Natural killer cell (primary cell): ENCODE results near the gene TSGA10IP. TPM values are rescaled to one million over a fixed set of nuclear protein-coding genes. Genes with fewer than 3 reads are reported as not detected.

Source experiments
- ATAC-seq, 3 donors: fragments of 150-1000 bp in 2 of 3; fragments of 200-7000 bp in 1 of 3; cut with Tn5 transposase; 1 replicate in 1 of 3; 2 replicates in 2 of 3; pipeline ENCODE4 v1.10.0; 2021; ENCODE audit warnings: mild to moderate bottlenecking in 2 of 3, moderate library complexity in 2 of 3
- DNase-seq, 2 donors: peaks; one replicate each; pipeline versions ENCODE4 v3.0.0 to v3.0.0-alpha.2; 2013 to 2021; ENCODE audit warnings: mixed read lengths in 1 of 2
- H3K27ac ChIP-seq: one replicate; pipeline ENCODE4 v1.5.1; 2013; ENCODE audit warnings: mild to moderate bottlenecking, low read length
- H3K27me3 ChIP-seq: one replicate; pipeline ENCODE4 v1.6.1; 2013; ENCODE audit warnings: low read length; ENCODE audit not compliant: control insufficient read depth, insufficient read depth
- H3K36me3 ChIP-seq: one replicate; pipeline ENCODE4 v1.6.1; 2013; ENCODE audit warnings: low read length; ENCODE audit not compliant: control insufficient read depth, insufficient read depth
- H3K4me1 ChIP-seq: one replicate; pipeline ENCODE4 v1.6.1; 2013; ENCODE audit warnings: low read length; ENCODE audit not compliant: control insufficient read depth, insufficient read depth
- H3K4me3 ChIP-seq: one replicate; pipeline ENCODE4 v1.5.1; 2013; ENCODE audit warnings: low read length
- H3K9me3 ChIP-seq: one replicate; pipeline ENCODE4 v1.6.1; 2013; ENCODE audit warnings: low read length; ENCODE audit not compliant: control insufficient read depth, insufficient read depth
- H3K27ac Mint-ChIP-seq, 2 donors: one replicate each; pipeline ENCODE4 v1.8.0; 2022; ENCODE audit warnings: mild to moderate bottlenecking in 2 of 2, mixed read lengths in 2 of 2, moderate library complexity in 1 of 2
- H3K27me3 Mint-ChIP-seq, 2 donors: one replicate each; pipeline ENCODE4 v1.8.0; 2022; ENCODE audit warnings: low read depth in 2 of 2, mixed read lengths in 2 of 2
- H3K36me3 Mint-ChIP-seq: one replicate; pipeline ENCODE4 v1.8.0; 2022; ENCODE audit warnings: mixed read lengths
- H3K4me1 Mint-ChIP-seq, 2 donors: one replicate each; pipeline ENCODE4 v1.8.0; 2022; ENCODE audit warnings: mixed read lengths in 2 of 2
- H3K4me3 Mint-ChIP-seq: one replicate; pipeline ENCODE4 v1.8.0; 2022; ENCODE audit warnings: mild to moderate bottlenecking, moderate library complexity, mixed read lengths
- H3K9me3 Mint-ChIP-seq, 2 donors: one replicate each; pipeline ENCODE4 v1.8.0; 2022; ENCODE audit warnings: mixed read lengths in 2 of 2
- CTCF ChIP-seq: fragments of 200-600 bp; IDR thresholded peaks from one replicate; pipeline ENCODE4 v1.8.0; 2022; ENCODE audit warnings: antibody characterized with exemption
- WGBS: methylation state at CpG from one replicate; pipeline ENCODE4 v1.1.7; 2013; ENCODE audit warnings: missing lambda C conversion rate; ENCODE audit not compliant: insufficient coverage; 5-methylcytosine and 5-hydroxymethylcytosine counted together
- intact Hi-C: fragments of 100-400 bp; cut with micrococcal nuclease; formaldehyde crosslinking; loops from one replicate; pipeline ENCODE4 v1.14.2; 2022
- total RNA-seq, 4 donors: library from RNA; stranded (reverse); fragments of 120-200 nt in 1 of 4; gene quantifications; one replicate each; pipeline versions ENCODE4 v1.2.3 to v1.2.4, GENCODE V29; 2013 to 2022

The TSGA10IP gene
- total RNA-seq, 3 donors from 2014 or later (not counting 1 experiment from before 2014, with no cell fraction given): not detected

- Histone ChIP-seq H3K4me3 (no peak overlapping the region), H3K4me1 (peaks cover 15% of the 10 kb centered on the region), H3K27me3 (no peaks in the 10 kb centered on the region), H3K36me3 (no peaks in the 10 kb centered on the region), H3K9me3 (no peaks in the 10 kb centered on the region), H3K27ac (no peak overlapping the region)
- WGBS: no CpG with 5 or more reads among the region's 4 CpGs
- H3K36me3 Mint-ChIP-seq: no peaks in the 10 kb centered on the region
- intact Hi-C loops: no loop called here
- H3K27me3 Mint-ChIP-seq: no peaks in the 10 kb centered on the region
- DNase-seq (no peak), ATAC-seq (no peak)
- peaks cover 2 to 16% of the 10 kb centered on the region in 2 donors for H3K4me1 Mint-ChIP-seq
- H3K4me3 Mint-ChIP-seq: no peak overlapping the region
- no peak for TF ChIP-seq CTCF
- H3K9me3 Mint-ChIP-seq: no peaks in the 10 kb centered on the region
- no peak overlapping the region for H3K27ac Mint-ChIP-seq
Observed at GRCh38 chr11:65934014-65934413, 11.3 kb upstream of the TSGA10IP start.

DNA sequence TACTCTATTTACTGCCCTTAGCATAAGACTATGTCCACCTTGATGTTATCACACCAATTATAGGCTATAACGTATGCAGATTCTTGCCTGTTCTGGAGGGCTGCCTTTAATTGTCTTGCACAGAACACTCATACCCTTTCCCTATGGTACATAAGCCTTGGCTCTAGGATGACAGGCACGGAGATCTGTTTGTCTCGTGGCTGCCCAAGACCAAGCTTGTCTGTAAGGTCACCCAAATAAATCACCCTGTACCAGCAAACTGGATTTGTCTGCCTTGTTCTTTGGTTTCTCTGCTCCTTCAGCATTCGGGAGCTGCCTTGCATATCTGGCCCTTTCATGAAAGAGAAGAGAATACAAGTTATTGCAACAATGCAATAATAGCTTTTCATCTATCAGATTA lies 7.5 kb upstream of the TSGA10IP start:
- intact Hi-C loops: no loop called here
- Histone ChIP-seq H3K4me3 (no peak overlapping the region), H3K4me1 (peaks cover 7% of the 10 kb centered on the region), H3K9me3 (no peaks in the 10 kb centered on the region), H3K36me3 (no peaks in the 10 kb centered on the region), H3K27ac (no peak overlapping the region), H3K27me3 (no peaks in the 10 kb centered on the region)
- DNase-seq (no peak), ATAC-seq (no peak)
- no peak overlapping the region for H3K27ac Mint-ChIP-seq
- TF ChIP-seq CTCF: no peak
- peaks cover 0 to 6% of the 10 kb centered on the region in 2 donors for H3K4me1 Mint-ChIP-seq
- WGBS: 62% methylated on average over 4 of the region's 4 CpGs
- H3K36me3 Mint-ChIP-seq: no peaks in the 10 kb centered on the region
- no peak overlapping the region for H3K4me3 Mint-ChIP-seq
- H3K9me3 Mint-ChIP-seq: no peaks in the 10 kb centered on the region
- no peaks in the 10 kb centered on the region for H3K27me3 Mint-ChIP-seq

DNA sequence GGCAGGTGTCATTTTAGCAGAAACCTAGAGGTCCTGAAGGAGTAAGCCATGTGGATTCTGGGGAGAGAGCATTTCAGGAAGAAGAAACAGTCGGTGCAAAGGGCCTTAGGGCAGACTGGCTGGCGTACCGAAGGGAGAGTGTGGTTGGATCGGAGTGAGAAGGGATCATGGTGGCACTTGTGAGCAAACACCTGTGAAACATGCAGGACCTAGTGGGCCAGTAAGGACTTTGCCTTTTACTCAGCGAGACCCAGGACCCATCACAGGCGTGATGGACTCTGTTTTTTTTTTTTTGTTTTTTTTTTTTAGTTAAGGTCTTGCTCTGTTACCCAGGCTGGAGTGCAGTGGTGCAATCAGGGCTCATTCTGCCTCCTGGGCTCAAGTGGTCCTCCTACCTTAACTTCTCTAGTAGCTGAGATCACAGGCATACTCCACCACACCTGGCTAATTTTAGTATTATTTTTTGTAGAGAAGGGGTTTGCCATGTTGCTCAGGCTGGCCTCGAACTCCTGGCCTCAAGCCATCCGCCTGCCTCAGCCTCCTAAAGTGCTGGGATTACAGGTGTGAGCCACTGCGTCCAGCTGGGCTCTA lies 3.5 kb upstream of the TSGA10IP start:
- Mint-ChIP-seq H3K4me3 (no peak overlapping the region), H3K27me3 (no peaks in the 10 kb centered on the region), H3K9me3 (no peaks in the 10 kb centered on the region), H3K36me3 (no peaks in the 10 kb centered on the region), H3K27ac (peak overlapping the region in 1 of 2 donors; percentile 7), H3K4me1 (peaks cover 0 to 6% of the 10 kb centered on the region in 2 donors)
- intact Hi-C loops: no loop called here
- no peak overlapping the region for H3K4me3 ChIP-seq
- H3K36me3 ChIP-seq: no peaks in the 10 kb centered on the region
- H3K27ac ChIP-seq: no peak overlapping the region
- no peak for DNase-seq
- H3K27me3 ChIP-seq: no peaks in the 10 kb centered on the region
- 82% methylated on average over 9 of the region's 9 CpGs for WGBS
- no peak for ATAC-seq
- H3K9me3 ChIP-seq: no peaks in the 10 kb centered on the region
- TF ChIP-seq CTCF: no peak
- peaks cover 7% of the 10 kb centered on the region for H3K4me1 ChIP-seq

GRCh38 chr11:65942531-65942930 lies 2.7 kb upstream of the TSGA10IP start:
- Histone ChIP-seq H3K27me3 (no peaks in the 10 kb centered on the region), H3K4me1 (peaks cover 7% of the 10 kb centered on the region), H3K36me3 (no peaks in the 10 kb centered on the region), H3K9me3 (no peaks in the 10 kb centered on the region), H3K27ac (no peak overlapping the region), H3K4me3 (no peak overlapping the region)
- DNase-seq (no peak), ATAC-seq (no peak)
- Mint-ChIP-seq H3K9me3 (no peaks in the 10 kb centered on the region), H3K27me3 (no peaks in the 10 kb centered on the region), H3K27ac (no peak overlapping the region), H3K36me3 (no peaks in the 10 kb centered on the region), H3K4me1 (peaks cover 0 to 6% of the 10 kb centered on the region in 2 donors), H3K4me3 (no peak overlapping the region)
- no peak for TF ChIP-seq CTCF
- intact Hi-C loops: no loop called here
- WGBS: 92% methylated on average over 7 of the region's 7 CpGs
